Astrocyte of the spinal cord (primary cell): ENCODE measurements around the gene PTRHD1.

Source experiments
- DNase-seq: peaks from one replicate; pipeline ENCODE4 v3.0.0; 2011; ENCODE audit warnings: low read depth, low spot score
- H3K4me3 ChIP-seq: 2 replicates; pipeline ENCODE4 v1.5.1; 2011; ENCODE audit warnings: low read depth, mild to moderate bottlenecking, low read length, moderate library complexity
- in situ Hi-C: cut with HindIII; loops from 2 replicates; pipeline ENCODE4 v1.10.0; 2017; ENCODE audit warnings: low sequenced_read_pairs
- TF ChIP-seq, protein P1 (sequence below): IDR thresholded peaks from 2 replicates; pipeline ENCODE4 v1.5.1; 2012; ENCODE audit warnings: low read depth, mild to moderate bottlenecking, low read length, inconsistent platforms

PTRHD1 gene, protein sequence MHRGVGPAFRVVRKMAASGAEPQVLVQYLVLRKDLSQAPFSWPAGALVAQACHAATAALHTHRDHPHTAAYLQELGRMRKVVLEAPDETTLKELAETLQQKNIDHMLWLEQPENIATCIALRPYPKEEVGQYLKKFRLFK

DNA sequence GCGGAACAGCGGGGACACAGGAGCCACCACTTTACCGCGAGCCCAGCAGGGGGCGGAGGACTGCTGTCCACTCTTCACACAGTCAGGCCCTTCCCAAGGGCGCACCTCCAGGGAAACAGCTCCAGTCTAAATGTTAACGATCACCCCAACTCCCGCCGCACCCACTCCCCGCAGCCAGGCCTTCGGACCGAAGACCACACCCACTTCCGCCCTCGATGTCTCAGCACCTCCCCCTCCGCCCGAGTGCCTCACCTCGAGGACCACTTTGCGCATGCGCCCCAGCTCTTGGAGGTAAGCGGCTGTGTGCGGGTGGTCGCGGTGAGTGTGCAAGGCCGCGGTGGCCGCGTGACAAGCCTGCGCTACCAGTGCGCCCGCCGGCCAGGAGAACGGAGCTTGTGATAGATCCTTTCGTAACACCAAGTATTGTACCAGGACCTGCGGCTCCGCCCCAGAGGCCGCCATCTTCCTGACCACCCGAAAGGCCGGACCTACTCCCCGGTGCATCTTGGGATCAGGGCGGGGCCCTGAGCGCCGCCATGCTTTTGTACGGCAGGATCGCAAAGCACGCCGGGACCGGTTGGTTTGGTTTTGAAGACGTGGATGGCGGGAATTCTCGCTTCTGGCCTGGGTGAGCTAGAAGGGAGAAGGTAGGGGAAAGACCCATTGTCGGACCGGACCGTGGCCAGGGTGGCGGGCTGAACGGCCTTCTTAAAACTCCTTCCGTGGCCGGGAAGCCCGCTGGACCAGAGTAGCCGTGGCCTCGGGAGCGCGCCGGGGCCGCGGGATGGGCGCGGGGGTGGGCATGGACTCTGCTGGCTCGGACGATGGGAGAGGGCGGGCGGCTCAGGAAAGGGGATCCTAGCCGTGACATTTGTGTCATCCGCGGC, at the start of gene PTRHD1, which contains the start of gene CENPO:
PTRHD1 (minus strand) TSS at position 518 of the 887 bp plus-strand sequence; CDS start at position 504, 14 bp downstream.
CENPO (plus strand) TSS at position 552 of the 887 bp plus-strand sequence. CDS start 495 bp downstream, outside the sequence.
- DNase-seq, result peak; percentile 98
- in situ Hi-C loops, result no loop called here
- TF ChIP-seq, protein P1, sequence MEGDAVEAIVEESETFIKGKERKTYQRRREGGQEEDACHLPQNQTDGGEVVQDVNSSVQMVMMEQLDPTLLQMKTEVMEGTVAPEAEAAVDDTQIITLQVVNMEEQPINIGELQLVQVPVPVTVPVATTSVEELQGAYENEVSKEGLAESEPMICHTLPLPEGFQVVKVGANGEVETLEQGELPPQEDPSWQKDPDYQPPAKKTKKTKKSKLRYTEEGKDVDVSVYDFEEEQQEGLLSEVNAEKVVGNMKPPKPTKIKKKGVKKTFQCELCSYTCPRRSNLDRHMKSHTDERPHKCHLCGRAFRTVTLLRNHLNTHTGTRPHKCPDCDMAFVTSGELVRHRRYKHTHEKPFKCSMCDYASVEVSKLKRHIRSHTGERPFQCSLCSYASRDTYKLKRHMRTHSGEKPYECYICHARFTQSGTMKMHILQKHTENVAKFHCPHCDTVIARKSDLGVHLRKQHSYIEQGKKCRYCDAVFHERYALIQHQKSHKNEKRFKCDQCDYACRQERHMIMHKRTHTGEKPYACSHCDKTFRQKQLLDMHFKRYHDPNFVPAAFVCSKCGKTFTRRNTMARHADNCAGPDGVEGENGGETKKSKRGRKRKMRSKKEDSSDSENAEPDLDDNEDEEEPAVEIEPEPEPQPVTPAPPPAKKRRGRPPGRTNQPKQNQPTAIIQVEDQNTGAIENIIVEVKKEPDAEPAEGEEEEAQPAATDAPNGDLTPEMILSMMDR, result peak; percentile 63
- peak within 1 kb of the TSS; percentile 78 for H3K4me3 ChIP-seq

DNA sequence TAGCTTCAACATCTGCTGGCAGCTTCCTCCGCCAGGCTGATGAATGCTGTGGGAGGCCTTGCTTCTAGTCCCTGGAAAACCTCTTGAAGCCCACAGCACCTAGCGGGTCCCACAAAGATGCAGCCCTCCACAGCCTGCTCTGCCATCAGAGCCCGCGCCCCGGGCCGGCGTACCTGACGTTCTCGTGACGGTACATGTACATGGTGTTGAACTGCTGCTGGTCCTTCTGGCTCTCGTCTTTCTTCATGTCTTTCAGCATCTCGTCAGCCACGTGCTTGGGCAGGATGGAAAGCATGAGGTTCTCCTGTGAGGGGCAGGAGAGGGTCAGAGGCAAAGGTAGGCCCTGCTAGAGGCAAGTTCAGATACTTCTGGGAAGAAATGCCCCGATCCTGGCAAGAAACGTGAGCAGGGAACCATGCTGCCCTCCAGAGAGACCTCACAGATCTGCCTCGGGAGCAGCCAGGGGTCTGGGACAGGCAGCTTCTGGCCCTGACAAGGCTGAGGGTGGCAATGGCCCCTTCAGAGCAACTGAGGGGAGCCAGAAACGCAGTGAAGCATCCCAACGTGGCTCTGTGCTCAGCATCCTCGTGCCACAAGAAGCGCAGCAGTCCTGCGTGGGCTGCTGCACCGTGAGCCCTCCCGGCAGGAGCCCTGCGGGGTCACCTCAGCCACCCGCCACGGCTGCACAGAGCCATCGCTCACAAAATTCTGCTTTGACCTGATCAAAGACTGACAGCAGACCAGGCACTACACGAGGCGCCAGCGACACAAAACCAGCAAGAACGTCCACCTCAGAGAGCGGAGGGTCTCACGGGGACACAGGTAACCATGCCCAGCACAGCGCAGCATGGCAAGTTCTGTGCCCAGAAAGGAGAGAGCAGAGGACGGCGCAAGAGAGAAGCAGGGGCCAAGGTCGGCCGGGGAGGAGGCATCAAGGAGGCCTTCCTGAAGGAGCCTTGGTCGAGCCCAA, 49.2 kb upstream of the PTRHD1 start:
- in situ Hi-C loops, result no loop called here
- H3K4me3 ChIP-seq, result no peak overlapping the region
- TF ChIP-seq, protein P1, result no peak
- DNase-seq, result no peak

DNA sequence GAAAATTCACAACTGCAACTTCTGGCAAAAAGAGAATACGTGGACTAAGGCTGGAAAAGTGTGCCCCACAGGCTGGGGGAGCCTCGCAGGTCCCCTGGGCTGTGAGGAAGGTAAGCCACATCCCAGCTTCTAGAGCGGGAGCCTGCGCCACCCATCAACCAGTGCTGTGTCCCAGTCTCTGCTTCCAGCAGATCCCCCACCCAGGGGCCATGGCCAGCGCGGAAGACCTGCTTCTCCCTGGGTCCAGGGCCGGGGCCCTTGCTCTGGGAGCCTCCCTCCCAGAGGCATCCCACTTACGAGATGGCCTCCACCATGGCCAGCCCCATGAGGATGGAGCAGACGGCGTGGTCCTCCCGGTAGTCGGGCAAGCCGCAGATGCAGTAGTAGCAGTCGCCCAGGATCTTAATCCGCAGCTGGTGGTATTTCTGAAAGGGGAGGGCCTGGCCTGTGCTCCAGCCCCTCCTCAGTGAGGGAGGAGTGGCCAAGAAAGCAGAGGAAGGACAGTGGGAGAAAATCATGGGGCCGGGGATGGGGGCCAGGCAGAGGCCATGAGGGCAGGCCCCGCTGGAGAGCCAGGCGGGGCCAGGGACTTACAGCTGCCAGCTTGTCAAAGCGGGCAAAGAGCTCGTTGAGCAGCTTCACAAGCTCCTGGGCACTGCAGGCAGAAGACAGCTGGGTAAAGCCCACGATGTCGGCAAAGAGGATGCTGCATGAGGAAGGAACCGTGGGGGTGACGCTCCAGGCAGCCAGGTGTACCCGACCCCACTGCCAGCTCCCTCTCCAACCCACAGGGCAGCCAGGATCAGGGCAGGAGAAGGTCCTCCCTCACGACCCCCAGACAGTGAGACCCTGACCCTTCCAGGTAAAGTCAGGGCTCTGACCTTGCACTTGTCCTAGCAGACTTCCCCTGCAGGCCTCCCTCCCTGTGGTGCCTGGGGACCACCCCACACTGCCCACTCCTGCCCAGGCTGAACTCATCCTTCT, 48.1 kb upstream of the PTRHD1 start:
- in situ Hi-C loops, result no loop called here
- H3K4me3 ChIP-seq, result no peak overlapping the region
- TF ChIP-seq, protein P1, result no peak
- no peak for DNase-seq

DNA sequence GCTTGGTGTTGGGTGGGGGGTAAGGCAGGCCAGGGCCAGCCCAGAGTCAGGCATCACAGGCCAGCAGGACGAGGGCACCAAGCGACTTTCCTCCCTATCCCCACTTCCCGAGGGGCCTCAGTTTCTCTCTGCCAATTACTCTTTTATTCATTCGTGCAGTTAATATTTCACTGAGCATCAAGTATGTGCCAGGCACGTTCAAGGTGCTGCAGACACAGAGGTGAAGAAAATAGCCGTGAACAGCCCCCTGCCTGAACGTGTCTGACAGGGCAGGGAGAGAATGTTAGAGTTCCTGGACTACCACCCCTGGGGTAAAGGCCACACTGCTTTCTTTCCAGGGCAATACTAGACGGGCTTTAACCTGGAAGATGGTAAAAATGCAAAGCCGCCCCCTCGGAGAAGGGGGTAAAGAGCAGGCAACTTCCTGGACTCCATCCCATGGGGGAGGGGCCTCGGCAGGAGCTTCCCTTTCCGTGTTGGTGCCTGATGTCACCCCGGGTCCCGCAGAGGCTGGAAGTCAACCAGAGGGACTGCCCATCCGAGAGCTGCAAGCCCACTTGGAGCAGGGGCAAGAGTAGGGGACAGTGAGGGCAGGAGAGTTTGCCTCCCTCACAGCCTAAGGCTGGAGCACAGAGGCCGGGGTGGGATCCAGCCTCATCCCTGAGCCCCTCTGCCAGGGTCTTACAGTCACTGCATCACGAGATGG, 47.1 kb upstream of the PTRHD1 start:
- H3K4me3 ChIP-seq, result no peak overlapping the region
- TF ChIP-seq, protein P1, result no peak
- DNase-seq, result no peak
- in situ Hi-C loops, result no loop called here

DNA sequence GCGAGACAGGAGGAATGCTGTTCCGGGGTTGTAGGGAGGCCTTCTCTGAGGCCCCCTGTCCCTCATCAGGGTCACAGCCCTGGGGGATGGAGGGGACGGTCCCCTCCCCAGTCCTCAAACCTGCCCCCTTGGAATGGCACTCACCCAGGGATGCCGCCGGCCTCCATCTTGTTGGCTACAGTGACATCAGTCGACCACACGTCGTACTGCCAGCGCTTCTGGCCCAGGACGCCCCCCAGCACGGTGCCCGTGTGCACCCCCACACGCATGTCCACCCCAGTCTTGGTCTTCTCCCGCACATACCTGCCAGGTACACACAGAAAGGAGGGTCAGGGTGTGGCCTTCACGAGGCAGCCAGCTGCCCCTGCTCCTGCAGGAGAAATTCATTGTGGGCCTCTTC, 46.5 kb upstream of the PTRHD1 start:
- in situ Hi-C loops, result no loop called here
- no peak for DNase-seq

More for the DNA sequence above, 46.5 kb upstream of the PTRHD1 start:
- no peak overlapping the region for H3K4me3 ChIP-seq
- TF ChIP-seq, protein P1, result no peak
